Esophagus muscularis mucosa (tissue), 4 donors: ENCODE measurements around the gene MSI2. TPM values are rescaled to one million over a fixed set of nuclear protein-coding genes. Genes with fewer than 3 reads are reported as not detected.

ENCODE experiments used
- DNase-seq: peaks from one replicate; pipeline ENCODE4 v3.0.0-alpha.2; 2017; ENCODE audit errors: extremely low spot score
- H3K27ac ChIP-seq, 4 donors: fragments of 200-600 bp; sonication (generic); replicated peaks in 1 of 4; 1 replicate in 3 of 4; 2 replicates in 1 of 4; pipeline ENCODE4 v1.5.1; 2016 to 2019; ENCODE audit warnings: mild to moderate bottlenecking in 1 of 4
- H3K27me3 ChIP-seq, 4 donors: fragments of 200-600 bp; sonication (generic); one replicate each; pipeline versions ENCODE4 v1.5.1 to v1.6.0; 2016 to 2019
- H3K36me3 ChIP-seq, 4 donors: fragments of 200-600 bp; sonication (generic); one replicate each; pipeline ENCODE4 v1.5.1; 2016 to 2019
- H3K4me1 ChIP-seq, 4 donors: fragments of 200-600 bp; sonication (generic); one replicate each; pipeline ENCODE4 v1.5.1; 2016 to 2019
- H3K4me3 ChIP-seq, 4 donors: fragments of 200-600 bp; sonication (generic); 1 replicate in 2 of 4; 2 replicates in 2 of 4; pipeline ENCODE4 v1.5.1; 2016 to 2019; ENCODE audit warnings: mild to moderate bottlenecking in 4 of 4, moderate library complexity in 1 of 4
- H3K9me3 ChIP-seq, 4 donors: fragments of 200-600 bp; sonication (generic); 1 replicate in 3 of 4; 2 replicates in 1 of 4; pipeline ENCODE4 v1.5.1; 2016 to 2019
- EP300 ChIP-seq: sonication (generic); formaldehyde crosslinking; IDR thresholded peaks from one replicate; pipeline ENCODE4 v1.6.1; 2017; ENCODE audit warnings: antibody characterized with exemption
- POLR2A ChIP-seq: fragments of 450-650 bp; IDR thresholded peaks from one replicate; pipeline ENCODE4 v1.6.1; 2017; ENCODE audit warnings: antibody characterized with exemption, moderate library complexity, mild to moderate bottlenecking, low read depth
- POLR2AphosphoS5 ChIP-seq, 2 donors: sonication (generic); formaldehyde crosslinking; IDR thresholded peaks; one replicate each; pipeline ENCODE4 v1.6.1; 2017; ENCODE audit warnings: antibody characterized with exemption in 2 of 2
- WGBS: methylation state at CpG from one replicate; pipeline ENCODE4 v1.1.5; 2018; 5-methylcytosine and 5-hydroxymethylcytosine counted together
- intact Hi-C: fragments of 100-400 bp; cut with DNase I; formaldehyde crosslinking; loops from one replicate; pipeline ENCODE4 v1.15.1; 2023
- total RNA-seq, 4 donors: library from RNA; depleted of rRNA; stranded (reverse); fragments of >200 nt; gene quantifications; one replicate each; pipeline versions ENCODE4 v1.1.0 to v1.2.1, GENCODE V29; 2016
- TF ChIP-seq, protein P1 (sequence below), 3 experiments: fragments of 200-600 bp in 2 of 3; fragments of 450-650 bp in 1 of 3; sonication (generic) in 2 of 3; IDR thresholded peaks; one replicate each; pipeline ENCODE4 v1.5.1; 2017 to 2019; ENCODE audit warnings: antibody characterized with exemption in 3 of 3, mild to moderate bottlenecking in 2 of 3, moderate library complexity in 1 of 3

Gene MSI2
- total RNA-seq, 4 donors from 2014 or later = 28.8 to 39.0 (median 29.6) TPM

DNA sequence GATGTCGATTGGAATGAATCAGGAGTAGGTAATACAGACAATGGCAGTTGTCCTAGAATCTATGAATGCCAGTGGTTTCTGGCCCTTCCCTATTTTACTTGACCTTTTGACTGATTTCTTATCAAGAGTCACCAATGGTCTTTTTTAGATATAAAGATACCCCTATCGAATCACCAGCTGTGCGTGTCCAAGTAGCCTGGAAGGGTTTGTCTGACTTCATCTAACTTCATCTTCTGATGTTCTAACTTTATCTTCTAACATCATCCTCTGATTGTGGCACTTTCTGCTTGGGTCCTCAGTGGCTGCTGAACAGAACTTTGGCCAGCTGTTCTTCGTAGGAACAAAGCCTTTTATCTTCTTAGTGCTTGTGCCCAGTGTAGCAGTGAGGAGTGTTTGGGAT, 129.7 kb downstream of the MSI2 start:
- 72% methylated on average over 4 of the region's 4 CpGs for WGBS
- no peaks in the 10 kb centered on the region for H3K27me3 ChIP-seq
- peaks cover 0 to 25% (median 15%) of the 10 kb centered on the region in 4 donors for H3K9me3 ChIP-seq
- intact Hi-C loops = no loop called here
- H3K27ac ChIP-seq = no peak overlapping the region
- H3K36me3 ChIP-seq = no peaks in the 10 kb centered on the region
- DNase-seq = no peak
- no peak overlapping the region for H3K4me3 ChIP-seq
- TF ChIP-seq POLR2A (no peak), POLR2AphosphoS5 (IDR thresholded peaks at IDR 0.05) (no peak), EP300 (no peak)
- TF ChIP-seq, protein P1, sequence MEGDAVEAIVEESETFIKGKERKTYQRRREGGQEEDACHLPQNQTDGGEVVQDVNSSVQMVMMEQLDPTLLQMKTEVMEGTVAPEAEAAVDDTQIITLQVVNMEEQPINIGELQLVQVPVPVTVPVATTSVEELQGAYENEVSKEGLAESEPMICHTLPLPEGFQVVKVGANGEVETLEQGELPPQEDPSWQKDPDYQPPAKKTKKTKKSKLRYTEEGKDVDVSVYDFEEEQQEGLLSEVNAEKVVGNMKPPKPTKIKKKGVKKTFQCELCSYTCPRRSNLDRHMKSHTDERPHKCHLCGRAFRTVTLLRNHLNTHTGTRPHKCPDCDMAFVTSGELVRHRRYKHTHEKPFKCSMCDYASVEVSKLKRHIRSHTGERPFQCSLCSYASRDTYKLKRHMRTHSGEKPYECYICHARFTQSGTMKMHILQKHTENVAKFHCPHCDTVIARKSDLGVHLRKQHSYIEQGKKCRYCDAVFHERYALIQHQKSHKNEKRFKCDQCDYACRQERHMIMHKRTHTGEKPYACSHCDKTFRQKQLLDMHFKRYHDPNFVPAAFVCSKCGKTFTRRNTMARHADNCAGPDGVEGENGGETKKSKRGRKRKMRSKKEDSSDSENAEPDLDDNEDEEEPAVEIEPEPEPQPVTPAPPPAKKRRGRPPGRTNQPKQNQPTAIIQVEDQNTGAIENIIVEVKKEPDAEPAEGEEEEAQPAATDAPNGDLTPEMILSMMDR (IDR thresholded peaks at IDR 0.05) = no peak
- no peaks in the 10 kb centered on the region for H3K4me1 ChIP-seq

DNA sequence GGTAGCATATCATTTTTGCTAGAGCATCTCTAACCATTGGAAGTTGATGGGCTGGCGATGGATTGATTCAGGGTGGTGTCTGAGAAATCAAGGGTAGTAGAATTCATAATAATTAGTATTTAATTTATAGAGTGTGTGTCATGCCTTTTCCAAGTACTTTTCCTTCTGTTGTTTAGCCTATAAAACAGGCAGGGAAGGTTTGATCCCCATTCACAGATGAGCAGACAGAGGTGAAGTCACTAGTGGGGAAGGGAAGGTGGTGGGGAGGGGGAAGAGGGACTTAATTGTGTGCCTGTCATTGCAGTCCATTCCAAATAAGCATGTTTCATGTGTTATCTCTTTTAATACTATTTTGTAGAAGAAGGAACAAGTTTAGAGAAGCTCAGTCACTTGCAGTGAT, 131.3 kb downstream of the MSI2 start:
- Histone ChIP-seq H3K4me3 (no peak overlapping the region), H3K36me3 (no peaks in the 10 kb centered on the region), H3K9me3 (peaks cover 0 to 30% (median 15%) of the 10 kb centered on the region in 4 donors), H3K27ac (no peak overlapping the region), H3K4me1 (no peaks in the 10 kb centered on the region), H3K27me3 (no peaks in the 10 kb centered on the region)
- no peak for DNase-seq
- WGBS = 100% methylated on average over 1 of the region's 1 CpG
- intact Hi-C loops = no loop called here
- TF ChIP-seq POLR2AphosphoS5 (IDR thresholded peaks at IDR 0.05) = no peak
- TF ChIP-seq, protein P1 (IDR thresholded peaks at IDR 0.05) = no peak
- TF ChIP-seq EP300 = no peak
- TF ChIP-seq POLR2A = no peak

DNA sequence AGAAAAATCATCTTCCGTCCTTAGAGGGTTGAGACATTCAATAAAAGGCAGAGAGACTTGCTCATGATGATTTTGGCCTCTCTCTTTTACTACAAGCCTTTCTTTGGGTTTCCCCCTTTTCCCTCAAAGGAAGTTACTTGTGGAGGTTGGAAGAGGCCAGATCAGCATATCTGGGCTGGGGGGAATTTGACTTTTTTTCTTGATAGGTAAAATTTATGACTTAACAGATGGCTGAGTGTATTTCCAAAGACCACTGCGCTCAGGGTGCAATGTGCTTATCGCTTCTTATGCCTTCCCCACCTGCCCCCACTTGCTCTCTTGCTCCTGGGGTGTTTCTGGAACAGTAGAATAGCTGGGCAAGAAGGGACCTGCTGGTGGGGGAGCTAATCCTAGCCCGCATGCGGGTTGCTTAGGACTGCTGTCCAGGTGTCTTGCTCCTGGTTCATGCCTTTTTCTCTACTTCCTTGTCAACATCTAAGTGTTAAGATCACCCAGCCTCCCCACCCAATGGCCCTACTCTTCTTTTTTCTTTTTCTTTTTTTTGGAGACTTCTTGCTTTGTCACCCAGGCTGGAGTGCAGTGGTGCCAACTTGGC, 131.9 kb downstream of the MSI2 start:
- TF ChIP-seq POLR2AphosphoS5 (IDR thresholded peaks at IDR 0.05) = no peak
- TF ChIP-seq, protein P1 (IDR thresholded peaks at IDR 0.05) = no peak
- DNase-seq = no peak
- intact Hi-C loops = no loop called here
- Histone ChIP-seq H3K27me3 (no peaks in the 10 kb centered on the region), H3K4me1 (no peaks in the 10 kb centered on the region), H3K4me3 (no peak overlapping the region), H3K9me3 (peaks cover 0 to 36% (median 19%) of the 10 kb centered on the region in 4 donors), H3K36me3 (no peaks in the 10 kb centered on the region), H3K27ac (no peak overlapping the region)
- 80% methylated on average over 5 of the region's 5 CpGs for WGBS

DNA sequence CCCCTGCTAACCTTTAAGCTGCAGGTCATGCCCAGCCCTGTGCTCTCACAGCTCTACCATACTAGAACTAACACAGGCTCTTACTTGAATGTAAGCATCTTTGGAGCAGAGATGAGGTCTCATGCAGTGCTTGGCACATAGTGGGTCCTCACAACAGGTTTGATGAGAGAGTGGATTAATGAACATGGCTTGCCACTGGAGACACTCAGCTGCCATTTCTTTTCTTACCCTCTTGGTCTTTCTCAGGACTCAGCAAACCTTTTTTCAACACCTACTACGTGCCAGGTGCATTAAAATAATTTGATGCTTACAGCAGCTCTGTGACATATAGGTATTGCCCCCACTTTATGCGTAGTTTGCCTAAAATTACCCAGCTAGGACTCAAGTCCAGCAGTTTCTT, 133.2 kb downstream of the MSI2 start:
- no peaks in the 10 kb centered on the region for H3K4me1 ChIP-seq
- intact Hi-C loops = no loop called here
- no peaks in the 10 kb centered on the region for H3K27me3 ChIP-seq
- H3K4me3 ChIP-seq = no peak overlapping the region
- peaks cover 0 to 35% (median 22%) of the 10 kb centered on the region in 4 donors for H3K9me3 ChIP-seq
- no peak for DNase-seq
- H3K36me3 ChIP-seq = no peaks in the 10 kb centered on the region
- TF ChIP-seq, protein P1 (IDR thresholded peaks at IDR 0.05) = no peak
- H3K27ac ChIP-seq = no peak overlapping the region
- 46% methylated on average over 2 of the region's 2 CpGs for WGBS
